Measurements from ENCODE around the gene ANO6. TPM values are rescaled to one million over a fixed set of nuclear protein-coding genes. Genes with fewer than 3 reads are reported as not detected.

The ANO6 gene
- total RNA-seq, 3 donors from 2014 or later, result 71.8 to 141 (median 76.5) TPM

DNA sequence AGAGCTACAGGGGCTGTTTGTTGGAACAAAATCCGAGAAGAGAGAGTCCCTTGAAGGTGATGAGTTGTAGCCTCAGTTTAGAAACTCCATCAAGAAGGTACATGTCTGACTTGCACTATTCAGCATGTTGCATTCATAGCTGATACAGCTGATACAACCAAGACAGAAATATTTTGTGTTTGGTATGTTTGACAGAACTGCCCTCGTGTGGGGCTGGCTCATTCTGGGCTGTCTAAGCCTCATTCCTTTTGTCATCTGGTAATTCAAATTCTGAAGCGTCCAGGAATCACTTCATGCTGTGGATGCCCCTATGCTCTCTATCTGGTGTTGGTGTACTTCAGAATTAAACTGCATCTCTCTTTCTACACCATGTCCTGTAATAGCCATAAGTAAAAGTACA, 126.3 kb downstream of the ANO6 start:
- TF ChIP-seq POLR2A (IDR thresholded peaks at IDR 0.05), result no peak
- TF ChIP-seq, protein P1, sequence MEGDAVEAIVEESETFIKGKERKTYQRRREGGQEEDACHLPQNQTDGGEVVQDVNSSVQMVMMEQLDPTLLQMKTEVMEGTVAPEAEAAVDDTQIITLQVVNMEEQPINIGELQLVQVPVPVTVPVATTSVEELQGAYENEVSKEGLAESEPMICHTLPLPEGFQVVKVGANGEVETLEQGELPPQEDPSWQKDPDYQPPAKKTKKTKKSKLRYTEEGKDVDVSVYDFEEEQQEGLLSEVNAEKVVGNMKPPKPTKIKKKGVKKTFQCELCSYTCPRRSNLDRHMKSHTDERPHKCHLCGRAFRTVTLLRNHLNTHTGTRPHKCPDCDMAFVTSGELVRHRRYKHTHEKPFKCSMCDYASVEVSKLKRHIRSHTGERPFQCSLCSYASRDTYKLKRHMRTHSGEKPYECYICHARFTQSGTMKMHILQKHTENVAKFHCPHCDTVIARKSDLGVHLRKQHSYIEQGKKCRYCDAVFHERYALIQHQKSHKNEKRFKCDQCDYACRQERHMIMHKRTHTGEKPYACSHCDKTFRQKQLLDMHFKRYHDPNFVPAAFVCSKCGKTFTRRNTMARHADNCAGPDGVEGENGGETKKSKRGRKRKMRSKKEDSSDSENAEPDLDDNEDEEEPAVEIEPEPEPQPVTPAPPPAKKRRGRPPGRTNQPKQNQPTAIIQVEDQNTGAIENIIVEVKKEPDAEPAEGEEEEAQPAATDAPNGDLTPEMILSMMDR (IDR thresholded peaks at IDR 0.05), result no peak
- no peak for TF ChIP-seq POLR2AphosphoS5 (IDR thresholded peaks at IDR 0.05)
- intact Hi-C loops (cut with DNase I; ENCODE audit: low total_unique reads), result no loop called here
- H3K4me1 ChIP-seq, result no peaks in the 10 kb centered on the region

DNA sequence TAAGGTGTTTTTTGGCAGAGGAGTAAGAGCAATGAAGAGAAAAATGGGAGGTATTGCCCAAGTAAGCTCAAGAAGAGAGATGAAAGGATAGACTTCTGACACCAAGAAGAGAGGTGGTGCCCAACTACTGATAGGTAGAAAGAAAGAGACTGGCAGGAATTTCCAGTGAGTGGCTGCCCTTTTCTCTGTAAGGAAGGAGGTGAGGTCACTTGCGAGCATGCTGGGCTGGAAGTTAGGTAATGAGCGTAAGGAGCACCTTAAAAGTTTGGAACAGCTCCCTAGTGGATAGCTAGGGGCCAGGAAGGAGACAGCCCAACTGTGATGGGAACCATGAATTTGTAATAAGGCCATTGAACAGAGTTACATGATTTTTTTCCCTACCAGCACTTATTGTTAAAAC, 127.0 kb downstream of the ANO6 start:
- no peak for TF ChIP-seq POLR2AphosphoS5 (IDR thresholded peaks at IDR 0.05)
- Histone ChIP-seq H3K36me3 (no peaks in the 10 kb centered on the region), H3K4me3 (no peak overlapping the region), H3K4me1 (no peaks in the 10 kb centered on the region), H3K27ac (no peak overlapping the region), H3K9me3 (no peaks in the 10 kb centered on the region), H3K27me3 (no peaks in the 10 kb centered on the region)
- intact Hi-C loops (cut with DNase I; ENCODE audit: low total_unique reads), result no loop called here
- no peak for DNase-seq (ENCODE audit: low spot score in 2 of 2)

More for the DNA sequence above, 126.3 kb downstream of the ANO6 start:
- H3K4me3 ChIP-seq, result no peak overlapping the region
- no peak overlapping the region for H3K27ac ChIP-seq
- no peaks in the 10 kb centered on the region for H3K36me3 ChIP-seq
- no peaks in the 10 kb centered on the region for H3K27me3 ChIP-seq
- no peaks in the 10 kb centered on the region for H3K9me3 ChIP-seq
- no peak for DNase-seq (ENCODE audit: low spot score in 2 of 2)

DNA sequence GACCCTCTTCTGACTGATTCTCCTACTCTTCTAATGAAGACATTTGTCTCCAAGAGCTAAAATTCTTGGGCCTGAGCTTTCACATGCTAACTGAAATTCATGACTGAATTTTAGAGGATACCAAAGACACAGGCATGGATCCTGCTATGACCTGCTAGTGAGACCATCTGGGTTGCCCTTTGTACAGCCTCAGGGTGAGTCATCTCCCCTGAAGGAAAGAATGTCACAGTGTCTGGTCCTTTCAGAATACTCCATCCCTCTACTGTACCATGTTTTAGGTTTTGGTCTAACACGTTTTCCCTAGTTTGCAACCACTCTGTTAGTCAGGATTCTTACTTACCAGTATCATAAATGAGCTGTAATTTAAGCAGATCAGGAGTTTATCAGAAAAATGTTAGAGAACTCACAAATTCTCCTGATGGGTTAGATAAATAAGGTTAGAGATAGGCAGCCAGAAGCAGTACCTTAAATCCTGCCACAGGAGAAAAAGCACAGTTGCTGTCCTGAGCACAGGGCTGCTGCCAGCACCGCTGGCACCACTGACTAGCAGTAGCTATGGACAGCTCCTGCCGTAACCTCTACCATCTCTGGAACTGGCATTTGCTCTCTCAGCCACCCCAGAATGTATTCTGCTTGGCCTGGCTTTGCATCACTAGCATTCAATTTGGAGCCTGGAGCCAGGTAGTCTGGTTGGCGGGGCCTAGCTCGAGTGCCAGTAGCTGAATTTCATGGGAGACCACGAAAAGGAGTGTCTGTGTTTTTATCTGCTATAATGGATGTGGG, 127.6 kb downstream of the ANO6 start:
- H3K4me1 ChIP-seq, result no peaks in the 10 kb centered on the region

DNA sequence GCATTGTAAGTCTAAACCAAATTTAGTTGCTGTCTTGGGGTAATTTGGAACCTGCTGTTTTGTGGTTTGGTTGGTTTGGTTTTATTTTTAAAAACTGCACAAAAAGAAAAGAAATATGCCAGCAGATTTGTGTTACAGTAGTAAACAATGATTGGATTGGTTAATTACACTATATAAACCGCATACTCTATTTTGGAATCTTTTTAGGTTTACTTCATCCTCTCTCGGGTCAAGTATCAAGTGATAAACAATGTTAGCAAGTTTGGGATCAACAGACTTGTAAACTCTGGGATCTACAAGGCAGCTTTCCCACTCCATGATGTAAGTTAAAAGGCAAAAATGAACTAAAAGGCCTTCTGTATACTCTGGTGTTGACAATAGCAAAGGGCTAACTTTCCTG, 132.4 kb downstream of the ANO6 start:
- intact Hi-C loops (cut with DNase I; ENCODE audit: low total_unique reads), result no loop called here
- H3K36me3 ChIP-seq, result no peaks in the 10 kb centered on the region
- H3K4me3 ChIP-seq, result no peak overlapping the region
- TF ChIP-seq POLR2AphosphoS5 (IDR thresholded peaks at IDR 0.05) (no peak), POLR2A (IDR thresholded peaks at IDR 0.05) (no peak)
- TF ChIP-seq, protein P1 (IDR thresholded peaks at IDR 0.05), result no peak
- H3K27ac ChIP-seq, result no peak overlapping the region
- no peaks in the 10 kb centered on the region for H3K27me3 ChIP-seq
- no peaks in the 10 kb centered on the region for H3K4me1 ChIP-seq
- DNase-seq (ENCODE audit: low spot score in 2 of 2), result no peak
- H3K9me3 ChIP-seq, result no peaks in the 10 kb centered on the region

More for the DNA sequence above, 127.6 kb downstream of the ANO6 start:
- no peak for DNase-seq (ENCODE audit: low spot score in 2 of 2)
- H3K4me3 ChIP-seq, result no peak overlapping the region
- no peaks in the 10 kb centered on the region for H3K27me3 ChIP-seq
- no peak overlapping the region for H3K27ac ChIP-seq
- H3K9me3 ChIP-seq, result no peaks in the 10 kb centered on the region
- no peak for TF ChIP-seq POLR2AphosphoS5 (IDR thresholded peaks at IDR 0.05)
- H3K36me3 ChIP-seq, result no peaks in the 10 kb centered on the region
- intact Hi-C loops (cut with DNase I; ENCODE audit: low total_unique reads), result no loop called here

DNA sequence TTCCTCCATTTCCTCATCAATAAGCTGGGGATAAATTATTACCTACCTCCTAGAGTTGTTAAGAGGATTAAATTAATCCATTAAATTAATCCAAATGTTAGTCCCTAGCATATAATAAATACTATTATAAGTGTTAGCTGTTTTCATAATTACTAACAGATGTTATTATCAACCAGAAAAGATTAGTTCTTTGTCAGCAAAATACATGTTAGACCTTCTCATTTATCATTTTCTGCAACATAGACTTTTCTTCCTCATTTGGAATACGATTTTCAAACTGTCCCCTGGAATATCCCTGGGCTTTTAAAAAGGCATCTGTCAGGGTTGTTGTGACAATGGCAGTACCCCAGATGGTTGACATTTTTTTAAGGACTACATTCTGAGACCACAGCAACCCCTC, 133.1 kb downstream of the ANO6 start:
- Histone ChIP-seq H3K4me3 (no peak overlapping the region), H3K27me3 (no peaks in the 10 kb centered on the region), H3K9me3 (no peaks in the 10 kb centered on the region), H3K27ac (no peak overlapping the region), H3K4me1 (no peaks in the 10 kb centered on the region), H3K36me3 (no peaks in the 10 kb centered on the region)
- TF ChIP-seq POLR2AphosphoS5 (IDR thresholded peaks at IDR 0.05) (no peak), POLR2A (IDR thresholded peaks at IDR 0.05) (no peak)
- TF ChIP-seq, protein P1 (IDR thresholded peaks at IDR 0.05), result no peak
- intact Hi-C loops (cut with DNase I; ENCODE audit: low total_unique reads), result no loop called here
- DNase-seq (ENCODE audit: low spot score in 2 of 2), result no peak

DNA sequence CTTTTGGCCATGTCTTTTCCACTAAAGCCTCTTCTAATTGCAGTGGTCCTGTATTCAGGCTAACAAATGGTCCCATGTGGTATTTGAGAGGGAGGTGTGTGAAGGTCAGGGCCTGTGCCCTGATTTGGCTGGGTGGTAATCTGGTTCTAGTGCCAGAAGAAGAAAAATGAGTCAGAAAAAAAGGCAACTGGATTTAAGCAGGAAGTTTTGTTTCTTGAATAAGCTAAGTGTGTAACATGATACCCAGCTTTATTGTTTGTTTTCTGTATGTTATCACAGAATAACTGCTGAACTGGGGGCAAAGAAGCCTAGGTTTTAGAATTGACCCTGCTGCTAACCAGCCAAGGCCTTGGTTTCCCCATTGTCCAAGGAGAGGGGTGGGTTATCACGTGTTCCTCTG, 134.0 kb downstream of the ANO6 start:
- TF ChIP-seq POLR2AphosphoS5 (IDR thresholded peaks at IDR 0.05), result no peak
- TF ChIP-seq, protein P1 (IDR thresholded peaks at IDR 0.05), result no peak
- no peak for TF ChIP-seq POLR2A (IDR thresholded peaks at IDR 0.05)
- DNase-seq (ENCODE audit: low spot score in 2 of 2), result no peak
- Histone ChIP-seq H3K4me3 (no peak overlapping the region), H3K27me3 (no peaks in the 10 kb centered on the region), H3K36me3 (no peaks in the 10 kb centered on the region), H3K9me3 (no peaks in the 10 kb centered on the region), H3K4me1 (no peaks in the 10 kb centered on the region), H3K27ac (no peak overlapping the region)
- intact Hi-C loops (cut with DNase I; ENCODE audit: low total_unique reads), result no loop called here

All from breast epithelium (tissue), 4 donors.